Measurements from ENCODE around the gene HACD3. TPM values are rescaled to one million over a fixed set of nuclear protein-coding genes. Genes with fewer than 3 reads are reported as not detected.

Gene HACD3
- total RNA-seq, 1 experiment from 2014 or later, result 87.2 TPM

- no peak overlapping the region for H3K4me2 ChIP-seq (ENCODE audit: low read depth, low read length, poor library complexity, severe bottlenecking)
- no peaks in the 10 kb centered on the region for H3K9me2 ChIP-seq (replicated peaks; ENCODE audit: insufficient read depth, low read length)
- H3K27ac ChIP-seq (ENCODE audit: low read length), result 0 out of 2 replicates have a peak overlapping the region, but pooled peaks have one; percentile 33
- no peaks in the 10 kb centered on the region for H3K27me3 ChIP-seq (ENCODE audit: low read length)
- H4K20me1 ChIP-seq (ENCODE audit: insufficient read depth, low read depth, low read length), result no peaks in the 10 kb centered on the region
- no peak overlapping the region for H3K4me3 ChIP-seq (ENCODE audit: low read length)
- no peak overlapping the region for H3K9ac ChIP-seq (ENCODE audit: low read length)
- no peaks in the 10 kb centered on the region for H3K36me3 ChIP-seq (ENCODE audit: insufficient read depth, low read length)
- H3K4me1 ChIP-seq (ENCODE audit: low read length), result peaks cover 12% of the 10 kb centered on the region
- no peak for DNase-seq
- no peaks in the 10 kb centered on the region for H3K79me2 ChIP-seq (ENCODE audit: low read length)
- no peaks in the 10 kb centered on the region for H3K9me3 ChIP-seq (ENCODE audit: low read length)
- no peak overlapping the region for H2AFZ ChIP-seq (ENCODE audit: low read length)
Measured at GRCh38 chr15:65626856-65627255, 96.6 kb downstream of the HACD3 start.

Small RNA genes within 50 kb of the gene (small RNA-seq; reads per million reads assigned to genes)
- gene RF00019 (not detected), gene RNU6-19P (not detected)

Other genes starting within 250 kb of the HACD3 start
- gene PARP16, start 243.6 kb upstream of the HACD3 start, total RNA-seq (2014; rRNA removed; shearing (Covaris generic); ENCODE audit: low replicate concordance), result 7.7 and 8.3 TPM in 2 replicates
- gene RNU5A-1, start 234.4 kb upstream of the HACD3 start, total RNA-seq (2014; rRNA removed; shearing (Covaris generic); ENCODE audit: low replicate concordance), result not detected in 2 replicates
- not detected in 2 replicates for gene RNU5B-1, start 225.8 kb upstream of the HACD3 start, total RNA-seq (2014; rRNA removed; shearing (Covaris generic); ENCODE audit: low replicate concordance)
- gene IGDCC3, start 152.5 kb upstream of the HACD3 start, total RNA-seq (2014; rRNA removed; shearing (Covaris generic); ENCODE audit: low replicate concordance), result not detected in 2 replicates
- 0.18 TPM in 1 of 2 replicates, not detected in the other for gene IGDCC4, start 107.5 kb upstream of the HACD3 start, total RNA-seq (2014; rRNA removed; shearing (Covaris generic); ENCODE audit: low replicate concordance)
- gene DPP8, start 12.8 kb upstream of the HACD3 start, total RNA-seq (2014; rRNA removed; shearing (Covaris generic); ENCODE audit: low replicate concordance), result 27.2 and 42.0 TPM in 2 replicates
- 40.1 and 62.9 TPM in 2 replicates for gene INTS14, start 80.7 kb downstream of the HACD3 start, total RNA-seq (2014; rRNA removed; shearing (Covaris generic); ENCODE audit: low replicate concordance)
- 7.9 and 10.9 TPM in 2 replicates for gene SLC24A1, start 91.5 kb downstream of the HACD3 start, total RNA-seq (2014; rRNA removed; shearing (Covaris generic); ENCODE audit: low replicate concordance)

All from Karpas-422 (cell line).